ENCODE measurements around the gene ID2. TPM values are rescaled to one million over a fixed set of nuclear protein-coding genes. Genes with fewer than 3 reads are reported as not detected.

Gene ID2
- total and polyA plus RNA-seq, 2 of the 13 experiments (the other 11 are each of a cell fraction or from before 2014, with no cell fraction given) = 214 to 719 TPM

GRCh38 chr2:8682719-8683667 lies 1.1 kb downstream of the ID2 start (continued):
- TF ChIP-seq NCOR1 (IDR thresholded peaks at IDR 0.05; ENCODE audit: borderline replicate concordance, low read length) (0 out of 2 replicates have a peak, but pooled peaks have one; percentile 21), HDAC1 (CRISPR knock-in tag; IDR thresholded peaks at IDR 0.05) (peak; percentile 4; the same call in 1 of the 2 replicates), ZSCAN21 (CRISPR knock-in tag; IDR thresholded peaks at IDR 0.05; ENCODE audit: borderline replicate concordance) (no peak), ZSCAN30 (CRISPR knock-in tag; IDR thresholded peaks at IDR 0.05) (0 out of 2 replicates have a peak, but pooled peaks have one; percentile 35), ZNF510 (CRISPR knock-in tag; IDR thresholded peaks at IDR 0.05; ENCODE audit: low read depth) (no peak), CREB1 (IDR thresholded peaks at IDR 0.05) (no peak), CREB1 (CRISPR knock-in tag; IDR thresholded peaks at IDR 0.05) (peak; percentile 64), IKZF5 (CRISPR knock-in tag; IDR thresholded peaks at IDR 0.05) (0 out of 2 replicates have a peak, but pooled peaks have one; percentile 25), ZNF589 (CRISPR knock-in tag; conservative IDR thresholded peaks at IDR 0.05) (no peak; the same call in 1 of the 2 replicates), ZFAT (CRISPR knock-in tag; conservative IDR thresholded peaks at IDR 0.05) (no peak), ZNF816 (CRISPR knock-in tag; IDR thresholded peaks at IDR 0.05; ENCODE audit: borderline replicate concordance) (no peak), DRAP1 (CRISPR knock-in tag; IDR thresholded peaks at IDR 0.05) (0 out of 2 replicates have a peak, but pooled peaks have one; percentile 17), ZNF33A (CRISPR knock-in tag; IDR thresholded peaks at IDR 0.05; ENCODE audit: borderline replicate concordance) (no peak), GABPB1 (CRISPR knock-in tag; IDR thresholded peaks at IDR 0.05) (no peak), NR2C2 (CRISPR knock-in tag; IDR thresholded peaks at IDR 0.05; ENCODE audit: borderline replicate concordance) (0 out of 2 replicates have a peak, but pooled peaks have one; percentile 6), RAD21 (CRISPR knock-in tag; IDR thresholded peaks at IDR 0.05) (peak; percentile 22; the same call in 1 of the 2 replicates), ZNF207 (IDR thresholded peaks at IDR 0.05; ENCODE audit: borderline replicate concordance) (no peak), ZNF512B (CRISPR knock-in tag; IDR thresholded peaks at IDR 0.05; ENCODE audit: borderline replicate concordance) (peak; percentile 61; the same call in 1 of the 2 replicates), ATF4 (CRISPR knock-in tag; IDR thresholded peaks at IDR 0.05) (0 out of 4 replicates have a peak, but pooled peaks of 1 of the 2 experiments have one; percentile 10), ZNF558 (CRISPR knock-in tag; IDR thresholded peaks at IDR 0.05; ENCODE audit: borderline replicate concordance) (peak; percentile 57; the same call in 1 of the 2 replicates), HBP1 (CRISPR knock-in tag; IDR thresholded peaks at IDR 0.05; ENCODE audit: low read depth) (peak; percentile 40; the same call in 1 of the 2 replicates)

Data from HepG2 (cell line).